Measurements from ENCODE around the gene ZC3H12C. TPM values are rescaled to one million over a fixed set of nuclear protein-coding genes. Genes with fewer than 3 reads are reported as not detected.

ZC3H12C gene
- total RNA-seq, 2 experiments from 2014 or later = not detected

GRCh38 chr11:110125632-110126031 lies 32.4 kb downstream of the ZC3H12C start:
- no peak overlapping the region for H3K27ac ChIP-seq (ENCODE audit: low read depth, low read length, poor library complexity, severe bottlenecking)
- POLR2A ChIA-PET = no interaction called here
- no TSS peak for BruUV-seq (replicated peaks)
- no peak overlapping the region for H2AFZ ChIP-seq (ENCODE audit: low read length)
- no peaks in the 10 kb centered on the region for H3K79me2 ChIP-seq (ENCODE audit: insufficient read depth, low read depth, low read length)
- H3K9me2 ChIP-seq (ENCODE audit: insufficient read depth, low read length) = no peaks in the 10 kb centered on the region
- intact Hi-C loops (cut with micrococcal nuclease; ENCODE audit: unreplicated experiment) = no loop called here
- no peaks in the 10 kb centered on the region for H3K36me3 ChIP-seq (ENCODE audit: insufficient read depth, low read length)
- CTCF ChIA-PET (ENCODE audit: unreplicated experiment) = no interaction called here
- H4K20me1 ChIP-seq (ENCODE audit: insufficient read depth, low read length) = no peaks in the 10 kb centered on the region
- no peak overlapping the region for H3K4me3 ChIP-seq (ENCODE audit: low read depth, low read length, poor library complexity, severe bottlenecking)
- no peaks in the 10 kb centered on the region for H3K4me1 ChIP-seq (ENCODE audit: insufficient read depth, low read length, poor library complexity, severe bottlenecking)
- no peak for TF ChIP-seq EZH2phosphoT487 (IDR thresholded peaks at IDR 0.05; ENCODE audit: borderline replicate concordance, low read depth, low read length)
- TF ChIP-seq, protein P1, sequence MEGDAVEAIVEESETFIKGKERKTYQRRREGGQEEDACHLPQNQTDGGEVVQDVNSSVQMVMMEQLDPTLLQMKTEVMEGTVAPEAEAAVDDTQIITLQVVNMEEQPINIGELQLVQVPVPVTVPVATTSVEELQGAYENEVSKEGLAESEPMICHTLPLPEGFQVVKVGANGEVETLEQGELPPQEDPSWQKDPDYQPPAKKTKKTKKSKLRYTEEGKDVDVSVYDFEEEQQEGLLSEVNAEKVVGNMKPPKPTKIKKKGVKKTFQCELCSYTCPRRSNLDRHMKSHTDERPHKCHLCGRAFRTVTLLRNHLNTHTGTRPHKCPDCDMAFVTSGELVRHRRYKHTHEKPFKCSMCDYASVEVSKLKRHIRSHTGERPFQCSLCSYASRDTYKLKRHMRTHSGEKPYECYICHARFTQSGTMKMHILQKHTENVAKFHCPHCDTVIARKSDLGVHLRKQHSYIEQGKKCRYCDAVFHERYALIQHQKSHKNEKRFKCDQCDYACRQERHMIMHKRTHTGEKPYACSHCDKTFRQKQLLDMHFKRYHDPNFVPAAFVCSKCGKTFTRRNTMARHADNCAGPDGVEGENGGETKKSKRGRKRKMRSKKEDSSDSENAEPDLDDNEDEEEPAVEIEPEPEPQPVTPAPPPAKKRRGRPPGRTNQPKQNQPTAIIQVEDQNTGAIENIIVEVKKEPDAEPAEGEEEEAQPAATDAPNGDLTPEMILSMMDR (conservative IDR thresholded peaks at IDR 0.05; ENCODE audit: low read length) = no peak
- DNase-seq (ENCODE audit: low spot score) = no peak
- no peaks in the 10 kb centered on the region for H3K9me3 ChIP-seq (ENCODE audit: low read length)
- no peak overlapping the region for H3K4me2 ChIP-seq (ENCODE audit: low read length)

- no TSS peak for BruUV-seq (replicated peaks)
- H2AFZ ChIP-seq (ENCODE audit: low read length) = no peak overlapping the region
- no peaks in the 10 kb centered on the region for H3K9me3 ChIP-seq (ENCODE audit: low read length)
- H3K9me2 ChIP-seq (ENCODE audit: insufficient read depth, low read length) = no peaks in the 10 kb centered on the region
- CTCF ChIA-PET (ENCODE audit: unreplicated experiment) = no interaction called here
- no peaks in the 10 kb centered on the region for H3K36me3 ChIP-seq (ENCODE audit: insufficient read depth, low read length)
- intact Hi-C loops (cut with micrococcal nuclease; ENCODE audit: unreplicated experiment) = no loop called here
- H3K27ac ChIP-seq (ENCODE audit: low read depth, low read length, poor library complexity, severe bottlenecking) = no peak overlapping the region
- no peaks in the 10 kb centered on the region for H4K20me1 ChIP-seq (ENCODE audit: insufficient read depth, low read length)
- H3K4me2 ChIP-seq (ENCODE audit: low read length) = no peak overlapping the region
- TF ChIP-seq, protein P1 (conservative IDR thresholded peaks at IDR 0.05; ENCODE audit: low read length) = no peak
- no peak for TF ChIP-seq EZH2phosphoT487 (IDR thresholded peaks at IDR 0.05; ENCODE audit: borderline replicate concordance, low read depth, low read length)
- no peak overlapping the region for H3K4me3 ChIP-seq (ENCODE audit: low read depth, low read length, poor library complexity, severe bottlenecking)
- H3K4me1 ChIP-seq (ENCODE audit: insufficient read depth, low read length, poor library complexity, severe bottlenecking) = no peaks in the 10 kb centered on the region
- no peaks in the 10 kb centered on the region for H3K79me2 ChIP-seq (ENCODE audit: insufficient read depth, low read depth, low read length)
- DNase-seq (ENCODE audit: low spot score) = no peak
- POLR2A ChIA-PET = interaction anchor here (0.6 to 0.7 kb wide), 2 partner anchors 581 to 1427 kb away, joined by 3 read pairs; no protein-coding TSS in a partner anchor
Observed at GRCh38 chr11:110126936-110127335, 33.7 kb downstream of the ZC3H12C start.

DNA sequence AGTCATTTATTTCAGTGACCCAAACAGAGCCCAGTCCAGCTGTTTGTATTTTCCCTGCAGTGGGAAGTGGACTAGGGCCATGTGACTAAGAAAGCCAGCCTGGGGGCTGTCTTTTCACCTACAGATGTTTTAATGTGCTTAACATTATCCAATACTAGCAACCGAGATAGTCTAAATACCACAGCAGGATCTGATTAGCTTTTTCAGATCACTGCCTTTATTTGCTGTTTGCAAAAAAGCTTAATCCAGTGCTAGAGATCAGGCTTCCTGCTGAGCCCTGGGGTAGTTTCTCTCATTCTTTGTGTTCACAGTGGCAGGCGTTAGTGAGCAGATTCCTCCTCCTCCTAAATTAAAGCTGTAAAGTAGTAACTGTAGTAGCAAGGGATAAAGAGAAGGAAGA lies 35.0 kb downstream of the ZC3H12C start:
- Histone ChIP-seq H3K79me2 (ENCODE audit: insufficient read depth, low read depth, low read length) (no peaks in the 10 kb centered on the region), H3K4me2 (ENCODE audit: low read length) (no peak overlapping the region), H3K4me3 (ENCODE audit: low read depth, low read length, poor library complexity, severe bottlenecking) (no peak overlapping the region), H2AFZ (ENCODE audit: low read length) (no peak overlapping the region), H3K27ac (ENCODE audit: low read depth, low read length, poor library complexity, severe bottlenecking) (no peak overlapping the region), H3K4me1 (ENCODE audit: insufficient read depth, low read length, poor library complexity, severe bottlenecking) (no peaks in the 10 kb centered on the region), H4K20me1 (ENCODE audit: insufficient read depth, low read length) (no peaks in the 10 kb centered on the region), H3K36me3 (ENCODE audit: insufficient read depth, low read length) (no peaks in the 10 kb centered on the region), H3K9me2 (ENCODE audit: insufficient read depth, low read length) (no peaks in the 10 kb centered on the region), H3K9me3 (ENCODE audit: low read length) (no peaks in the 10 kb centered on the region)
- POLR2A ChIA-PET = interaction anchor here (0.8 to 1.3 kb wide), 3 partner anchors 14 to 355 kb away, joined by 3 read pairs; no protein-coding TSS in a partner anchor
- intact Hi-C loops (cut with micrococcal nuclease; ENCODE audit: unreplicated experiment) = no loop called here
- CTCF ChIA-PET (ENCODE audit: unreplicated experiment) = no interaction called here
- no peak for TF ChIP-seq EZH2phosphoT487 (IDR thresholded peaks at IDR 0.05; ENCODE audit: borderline replicate concordance, low read depth, low read length)
- TF ChIP-seq, protein P1 (conservative IDR thresholded peaks at IDR 0.05; ENCODE audit: low read length) = no peak
- no TSS peak for BruUV-seq (replicated peaks)
- DNase-seq (ENCODE audit: low spot score) = no peak
